SK-N-SH (cell line): Measurements from ENCODE around the gene BCAR3. TPM values are rescaled to one million over a fixed set of nuclear protein-coding genes. Genes with fewer than 3 reads are reported as not detected.
"Not testable (repeated sequence)": the region's sequence is repeated elsewhere in the genome, so short reads cannot be mapped to it uniquely, and the experiment has no call there.

ENCODE experiments used
- CTCF ChIA-PET: fragments of 300-600, 350-600 bp; formaldehyde crosslinking; extraction: SDS; loops from one replicate; lab custom pipeline; 2021; lab: Yijun Ruan, JAX
- POLR2A ChIA-PET: fragments of 350-600 bp; sonication (Branson Sonifier 250); formaldehyde crosslinking; extraction: SDS; loops from one replicate; lab custom pipeline; 2020; ENCODE audit warnings: antibody characterized with exemption, inconsistent platforms; lab: Yijun Ruan, JAX
- DNase-seq: peaks from one replicate; pipeline ENCODE4 v3.0.0; 2012
- H2AFZ ChIP-seq: fragments of 200-600 bp; sonication (generic); 2 replicates; pipeline ENCODE4 v1.8.1; 2016; ENCODE audit warnings: antibody characterized with exemption, mild to moderate bottlenecking, low read depth
- H3F3A ChIP-seq: fragments of 200-600 bp; sonication (generic); replicated peaks from 2 replicates; pipeline ENCODE3; 2016; ENCODE audit warnings: antibody characterized with exemption, mild to moderate bottlenecking; ENCODE audit not compliant: insufficient read depth
- H3K27ac ChIP-seq, 2 experiments: fragments of 200-500 bp in 1 of 2; fragments of 200-600 bp in 1 of 2; sonication (Bioruptor generic) in 1 of 2; sonication (generic), shearing (Covaris generic) in 1 of 2; 2 replicates each; pipeline versions ENCODE4 v1.5.1 to v1.6.1; 2014 to 2016; ENCODE audit warnings: low read depth in 2 of 2, inconsistent platforms in 1 of 2, low read length in 1 of 2, mild to moderate bottlenecking in 1 of 2, mixed read lengths in 1 of 2
- H3K27me3 ChIP-seq: fragments of 200-600 bp; sonication (generic), shearing (Covaris generic); 2 replicates; pipeline ENCODE4 v1.6.1; 2016; ENCODE audit warnings: mixed run types; ENCODE audit not compliant: insufficient read depth
- H3K36me3 ChIP-seq, 2 experiments: fragments of 200-500 bp in 1 of 2; fragments of 200-600 bp in 1 of 2; sonication (Bioruptor generic) in 1 of 2; sonication (generic) in 1 of 2; replicated peaks in 1 of 2; 2 replicates each; pipeline versions ENCODE3 to v1.5.1; 2014 to 2016; ENCODE audit warnings: low read length in 1 of 2, mild to moderate bottlenecking in 1 of 2; ENCODE audit not compliant: insufficient read depth in 2 of 2, control insufficient read depth in 1 of 2
- H3K4me1 ChIP-seq, 2 experiments: fragments of 200-500 bp in 1 of 2; fragments of 200-600 bp in 1 of 2; sonication (Bioruptor generic) in 1 of 2; sonication (generic), shearing (Covaris generic) in 1 of 2; 2 replicates each; pipeline versions ENCODE4 v1.5.1 to v1.6.1; 2014 to 2016; ENCODE audit warnings: low read depth in 1 of 2, low read length in 1 of 2, mixed run types in 1 of 2; ENCODE audit not compliant: insufficient read depth in 2 of 2, control insufficient read depth in 1 of 2
- H3K4me2 ChIP-seq: fragments of 200-600 bp; sonication (generic), shearing (Covaris generic); 2 replicates; pipeline ENCODE4 v1.6.1; 2017; ENCODE audit warnings: mixed run types
- H3K4me3 ChIP-seq, 2 experiments: fragments of 200-500 bp in 1 of 2; fragments of 200-600 bp in 1 of 2; sonication (Bioruptor generic) in 1 of 2; sonication (generic), shearing (Covaris generic) in 1 of 2; 2 replicates each; pipeline versions ENCODE4 v1.5.1 to v1.8.1; 2014 to 2016; ENCODE audit warnings: low read depth in 2 of 2, inconsistent platforms in 1 of 2, low read length in 1 of 2, mild to moderate bottlenecking in 1 of 2, mixed read lengths in 1 of 2, moderate library complexity in 1 of 2
- H3K79me2 ChIP-seq: fragments of 200-600 bp; sonication (generic); 2 replicates; pipeline ENCODE4 v1.8.1; 2017; ENCODE audit warnings: mild to moderate bottlenecking; ENCODE audit not compliant: insufficient read depth
- H3K9ac ChIP-seq: fragments of 200-600 bp; sonication (generic); 2 replicates; pipeline ENCODE4 v1.6.1; 2017; ENCODE audit warnings: mixed run types
- H3K9me2 ChIP-seq: fragments of 200-600 bp; sonication (generic); 2 replicates; pipeline ENCODE4 v1.6.1; 2017; ENCODE audit warnings: mixed run types
- H3K9me3 ChIP-seq: fragments of 200-600 bp; sonication (generic); 2 replicates; pipeline ENCODE4 v1.6.1; 2017; ENCODE audit warnings: mixed run types, mild to moderate bottlenecking, moderate library complexity
- H4K20me1 ChIP-seq: fragments of 200-600 bp; sonication (generic); 2 replicates; pipeline ENCODE4 v1.6.1; 2017; ENCODE audit warnings: mild to moderate bottlenecking, mixed run types; ENCODE audit not compliant: insufficient read depth
- ELF1 ChIP-seq: IDR thresholded peaks from 2 replicates; pipeline ENCODE4 v1.4.0; 2012
- EP300 ChIP-seq, 2 experiments: IDR thresholded peaks; 2 replicates each; pipeline versions ENCODE4 v1.4.0 to v1.6.1; 2012; ENCODE audit warnings: borderline replicate concordance in 1 of 2, low read depth in 1 of 2, low read length in 1 of 2
- FOSL2 ChIP-seq: IDR thresholded peaks from 2 replicates; pipeline ENCODE4 v1.4.0; 2012; ENCODE audit warnings: low read depth, mild to moderate bottlenecking, moderate library complexity, borderline replicate concordance
- FOXJ3 ChIP-seq: sonication (generic); formaldehyde crosslinking; IDR thresholded peaks from 2 replicates; pipeline ENCODE4 v1.5.1; 2020; ENCODE audit warnings: mild to moderate bottlenecking, missing genetic modification reagents
- GABPA ChIP-seq: IDR thresholded peaks from 2 replicates; pipeline ENCODE4 v1.4.0; 2012; ENCODE audit warnings: low read depth, mild to moderate bottlenecking
- GATA2 ChIP-seq: sonication (generic); formaldehyde crosslinking; IDR thresholded peaks from 2 replicates; pipeline ENCODE4 v1.5.0; 2020; ENCODE audit warnings: mild to moderate bottlenecking, missing genetic modification reagents
- JUND ChIP-seq: IDR thresholded peaks from 2 replicates; pipeline ENCODE4 v1.4.0; 2012
- MXI1 ChIP-seq: IDR thresholded peaks from 2 replicates; pipeline ENCODE4 v1.6.1; 2012; ENCODE audit warnings: mild to moderate bottlenecking, low read depth, low read length, improper control_type of control experiment
- NFIC ChIP-seq: IDR thresholded peaks from 2 replicates; pipeline ENCODE4 v1.4.0; 2012; ENCODE audit warnings: borderline replicate concordance
- NRF1 ChIP-seq: IDR thresholded peaks from 2 replicates; pipeline ENCODE4 v1.6.1; 2012; ENCODE audit warnings: low read depth, mild to moderate bottlenecking, low read length
- POLR2AphosphoS5 ChIP-seq: IDR thresholded peaks from 2 replicates; pipeline ENCODE4 v1.6.1; 2012; ENCODE audit warnings: low read depth, low read length
- RAD21 ChIP-seq: IDR thresholded peaks from 2 replicates; pipeline ENCODE4 v1.6.1; 2012; ENCODE audit warnings: mild to moderate bottlenecking, low read length
- RFX5 ChIP-seq: IDR thresholded peaks from 2 replicates; pipeline ENCODE4 v1.6.1; 2012; ENCODE audit warnings: mild to moderate bottlenecking, improper control_type of control experiment, low read length
- RXRA ChIP-seq: IDR thresholded peaks from 2 replicates; pipeline ENCODE4 v1.4.0; 2012; ENCODE audit warnings: low read depth, mild to moderate bottlenecking, borderline replicate concordance
- USF1 ChIP-seq: IDR thresholded peaks from 2 replicates; pipeline ENCODE4 v1.4.0; 2012; ENCODE audit warnings: low read depth, borderline replicate concordance
- YY1 ChIP-seq: IDR thresholded peaks from 2 replicates; pipeline ENCODE4 v1.4.0; 2012; ENCODE audit warnings: low read depth, mild to moderate bottlenecking
- WGBS: methylation state at CpG from one replicate; pipeline ENCODE4 v1.1.6; 2017; ENCODE audit warnings: low lambda C conversion rate; 5-methylcytosine and 5-hydroxymethylcytosine counted together
- polyA plus RNA-seq, 3 experiments: library from polyadenylated mRNA; depleted of rRNA; stranded (reverse); fragments of >200 nt; gene quantifications; 2 replicates each; pipeline ENCODE4 v1.2.3, GENCODE V29; 2012
- TF ChIP-seq, protein P1 (sequence below): IDR thresholded peaks from 2 replicates; pipeline ENCODE4 v1.6.1; 2012; ENCODE audit warnings: mild to moderate bottlenecking, low read depth, low read length, moderate library complexity
- TF ChIP-seq, protein P2 (sequence below): IDR thresholded peaks from 2 replicates; pipeline ENCODE4 v1.4.0; 2012; ENCODE audit warnings: low read depth
- TF ChIP-seq, protein P3 (sequence below): fragments of 150-350 bp; IDR thresholded peaks from 2 replicates; pipeline ENCODE4 v1.6.1; 2016; ENCODE audit warnings: mild to moderate bottlenecking, low read depth, low read length

Gene BCAR3
- polyA plus RNA-seq, 1 of the 3 experiments (the other 2 are of a cell fraction): 58.4 TPM

GRCh38 chr1:93698329-93699048 is 16.9 kb upstream of the BCAR3 start:
- DNase-seq: no peak
- H3K27ac ChIP-seq: no peak overlapping the region
- H3K9me2 ChIP-seq: no peaks in the 10 kb centered on the region
- H3K79me2 ChIP-seq: peaks cover 2% of the 10 kb centered on the region; the same call in 1 of the 2 replicates
- no peaks in the 10 kb centered on the region for H3K36me3 ChIP-seq
- TF ChIP-seq EP300 (IDR thresholded peaks at IDR 0.05; ENCODE audit: borderline replicate concordance in 1 of 2, low read depth in 1 of 2, low read length in 1 of 2) (no peak), MXI1 (no peak), FOSL2 (no peak), JUND (no peak), GATA2 (no peak), YY1 (no peak), RFX5 (no peak), FOXJ3 (CRISPR knock-in tag) (no peak), POLR2AphosphoS5 (no peak), NFIC (no peak), RAD21 (no peak), ELF1 (no peak), NRF1 (no peak), GABPA (no peak), USF1 (no peak), RXRA (no peak)
- TF ChIP-seq, protein P1, sequence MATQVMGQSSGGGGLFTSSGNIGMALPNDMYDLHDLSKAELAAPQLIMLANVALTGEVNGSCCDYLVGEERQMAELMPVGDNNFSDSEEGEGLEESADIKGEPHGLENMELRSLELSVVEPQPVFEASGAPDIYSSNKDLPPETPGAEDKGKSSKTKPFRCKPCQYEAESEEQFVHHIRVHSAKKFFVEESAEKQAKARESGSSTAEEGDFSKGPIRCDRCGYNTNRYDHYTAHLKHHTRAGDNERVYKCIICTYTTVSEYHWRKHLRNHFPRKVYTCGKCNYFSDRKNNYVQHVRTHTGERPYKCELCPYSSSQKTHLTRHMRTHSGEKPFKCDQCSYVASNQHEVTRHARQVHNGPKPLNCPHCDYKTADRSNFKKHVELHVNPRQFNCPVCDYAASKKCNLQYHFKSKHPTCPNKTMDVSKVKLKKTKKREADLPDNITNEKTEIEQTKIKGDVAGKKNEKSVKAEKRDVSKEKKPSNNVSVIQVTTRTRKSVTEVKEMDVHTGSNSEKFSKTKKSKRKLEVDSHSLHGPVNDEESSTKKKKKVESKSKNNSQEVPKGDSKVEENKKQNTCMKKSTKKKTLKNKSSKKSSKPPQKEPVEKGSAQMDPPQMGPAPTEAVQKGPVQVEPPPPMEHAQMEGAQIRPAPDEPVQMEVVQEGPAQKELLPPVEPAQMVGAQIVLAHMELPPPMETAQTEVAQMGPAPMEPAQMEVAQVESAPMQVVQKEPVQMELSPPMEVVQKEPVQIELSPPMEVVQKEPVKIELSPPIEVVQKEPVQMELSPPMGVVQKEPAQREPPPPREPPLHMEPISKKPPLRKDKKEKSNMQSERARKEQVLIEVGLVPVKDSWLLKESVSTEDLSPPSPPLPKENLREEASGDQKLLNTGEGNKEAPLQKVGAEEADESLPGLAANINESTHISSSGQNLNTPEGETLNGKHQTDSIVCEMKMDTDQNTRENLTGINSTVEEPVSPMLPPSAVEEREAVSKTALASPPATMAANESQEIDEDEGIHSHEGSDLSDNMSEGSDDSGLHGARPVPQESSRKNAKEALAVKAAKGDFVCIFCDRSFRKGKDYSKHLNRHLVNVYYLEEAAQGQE: no peak
- TF ChIP-seq, protein P2, sequence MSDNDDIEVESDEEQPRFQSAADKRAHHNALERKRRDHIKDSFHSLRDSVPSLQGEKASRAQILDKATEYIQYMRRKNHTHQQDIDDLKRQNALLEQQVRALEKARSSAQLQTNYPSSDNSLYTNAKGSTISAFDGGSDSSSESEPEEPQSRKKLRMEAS: no peak
- TF ChIP-seq, protein P3, sequence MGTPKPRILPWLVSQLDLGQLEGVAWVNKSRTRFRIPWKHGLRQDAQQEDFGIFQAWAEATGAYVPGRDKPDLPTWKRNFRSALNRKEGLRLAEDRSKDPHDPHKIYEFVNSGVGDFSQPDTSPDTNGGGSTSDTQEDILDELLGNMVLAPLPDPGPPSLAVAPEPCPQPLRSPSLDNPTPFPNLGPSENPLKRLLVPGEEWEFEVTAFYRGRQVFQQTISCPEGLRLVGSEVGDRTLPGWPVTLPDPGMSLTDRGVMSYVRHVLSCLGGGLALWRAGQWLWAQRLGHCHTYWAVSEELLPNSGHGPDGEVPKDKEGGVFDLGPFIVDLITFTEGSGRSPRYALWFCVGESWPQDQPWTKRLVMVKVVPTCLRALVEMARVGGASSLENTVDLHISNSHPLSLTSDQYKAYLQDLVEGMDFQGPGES: no peak
- POLR2A ChIA-PET: no interaction called here
- H3K4me3 ChIP-seq: no peak overlapping the region
- H2AFZ ChIP-seq: no peak overlapping the region
- peaks cover 27 to 38% of the 10 kb centered on the region in 2 experiments for H3K4me1 ChIP-seq
- CTCF ChIA-PET: interaction anchor here (1.2 kb wide), 1 partner anchor 68 kb away, joined by 3 read pairs; no protein-coding TSS in a partner anchor
- H3K9me3 ChIP-seq: no peaks in the 10 kb centered on the region
- no peak overlapping the region for H3K9ac ChIP-seq
- no peaks in the 10 kb centered on the region for H3K27me3 ChIP-seq
- H3F3A ChIP-seq: peaks cover 21% of the 10 kb centered on the region
- no peaks in the 10 kb centered on the region for H4K20me1 ChIP-seq
- no peak overlapping the region for H3K4me2 ChIP-seq
- 97% methylated on average over 5 of the region's 7 CpGs for WGBS

DNA sequence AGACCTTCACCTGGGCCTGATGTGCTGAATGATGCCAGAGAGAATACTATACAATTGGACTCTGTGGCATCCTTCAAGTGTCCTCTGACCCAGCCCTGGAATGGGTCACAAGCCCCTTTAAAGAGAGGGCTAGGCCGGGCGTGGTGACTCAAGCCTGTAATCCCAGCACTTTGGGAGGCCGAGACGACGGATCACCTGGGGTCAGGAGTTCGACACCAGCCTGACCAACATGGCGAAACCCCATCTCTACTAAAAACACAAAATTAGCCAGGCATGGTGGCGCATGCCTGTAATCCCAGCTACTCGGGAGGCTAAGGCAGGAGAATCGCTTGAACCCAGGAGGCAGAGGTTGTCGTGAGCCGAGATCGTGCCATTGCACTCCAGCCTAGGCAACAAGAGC is 15.9 kb upstream of the BCAR3 start:
- DNase-seq: not testable (repeated sequence)

More for the DNA sequence above, 15.9 kb upstream of the BCAR3 start:
- not testable (repeated sequence) for H3K79me2 ChIP-seq, H3K27me3 ChIP-seq, H3K9ac ChIP-seq, H3K4me3 ChIP-seq, H2AFZ ChIP-seq, H3K27ac ChIP-seq, H3K9me3 ChIP-seq, H3K4me2 ChIP-seq, H3K36me3 ChIP-seq, H4K20me1 ChIP-seq, H3K9me2 ChIP-seq
- H3F3A ChIP-seq: peaks cover 20% of the 10 kb centered on the region
- CTCF ChIA-PET: interaction anchor here (2.1 to 2.6 kb wide), 2 partner anchors 16 to 117 kb away, joined by 7 to 10 read pairs; partner anchors contain the start of gene BCAR3
- WGBS: 88% methylated on average over 11 of the region's 13 CpGs
- peaks cover 19 to 41% of the 10 kb centered on the region in 2 experiments for H3K4me1 ChIP-seq
- POLR2A ChIA-PET: interaction anchor here (1.0 kb wide), 1 partner anchor 16 kb away, joined by 3 read pairs; the partner anchor contains the start of gene BCAR3
